Esophagus squamous epithelium (tissue), 5 donors: ENCODE data around the gene CTNNA1. TPM values are rescaled to one million over a fixed set of nuclear protein-coding genes. Genes with fewer than 3 reads are reported as not detected.

Experiments used
- DNase-seq: peaks from one replicate; lab custom pipeline; 2025; lab: John Stamatoyannopoulos, UW
- H3K27ac ChIP-seq, 4 donors: fragments of 200-600 bp; sonication (generic); one replicate each; pipeline ENCODE4 v1.5.1; 2016 to 2019; ENCODE audit warnings: mild to moderate bottlenecking in 1 of 4
- H3K27me3 ChIP-seq, 4 donors: fragments of 200-600 bp; sonication (generic); 1 replicate in 3 of 4; 2 replicates in 1 of 4; pipeline versions ENCODE4 v1.5.1 to v1.6.0; 2017 to 2021; ENCODE audit warnings: antibody characterized with exemption in 1 of 4
- H3K36me3 ChIP-seq, 3 donors: fragments of 200-600 bp; sonication (generic); one replicate each; pipeline ENCODE4 v1.5.1; 2016 to 2019
- H3K4me1 ChIP-seq, 3 donors: fragments of 200-600 bp; sonication (generic); one replicate each; pipeline ENCODE4 v1.5.1; 2017 to 2019
- H3K4me3 ChIP-seq, 4 donors: fragments of 200-600 bp; sonication (generic); 1 replicate in 3 of 4; 2 replicates in 1 of 4; pipeline ENCODE4 v1.5.1; 2016 to 2019; ENCODE audit warnings: mild to moderate bottlenecking in 2 of 4, moderate library complexity in 1 of 4
- H3K9me3 ChIP-seq, 3 donors: fragments of 200-600 bp; sonication (generic); one replicate each; pipeline ENCODE4 v1.5.1; 2016 to 2019
- CTCF ChIP-seq, 6 experiments: fragments of 450-650 bp in 4 of 6; fragments of 200-600 bp in 2 of 6; sonication (generic) in 2 of 6; IDR thresholded peaks; one replicate each; pipeline ENCODE4 v1.5.1; 2016 to 2019; ENCODE audit warnings: antibody characterized with exemption in 6 of 6, mild to moderate bottlenecking in 4 of 6, moderate library complexity in 4 of 6
- POLR2A ChIP-seq, 4 donors: fragments of 450-650 bp; IDR thresholded peaks; one replicate each; pipeline ENCODE4 v1.6.1; 2017; ENCODE audit warnings: antibody characterized with exemption in 4 of 4, mild to moderate bottlenecking in 4 of 4, moderate library complexity in 3 of 4
- WGBS, 2 donors: methylation state at CpG; one replicate each; pipeline ENCODE4 v1.1.5; 2018; 5-methylcytosine and 5-hydroxymethylcytosine counted together
- intact Hi-C: fragments of 100-400 bp; cut with DNase I; formaldehyde crosslinking; loops from one replicate; pipeline ENCODE4 v1.15.0; 2022
- total RNA-seq, 4 donors: library from RNA; depleted of rRNA; stranded (reverse); fragments of >200 nt; gene quantifications; one replicate each; pipeline ENCODE4 v1.1.0, GENCODE V29; 2016
- donor health status: DM: yes; HTN: yes; CAD: no.

CTNNA1 gene
- total RNA-seq, 4 donors from 2014 or later, result 293 to 393 (median 348) TPM

GRCh38 chr5:138853132-138853531 lies 99.9 kb downstream of the CTNNA1 start:
- no peak for DNase-seq
- TF ChIP-seq POLR2A (IDR thresholded peaks at IDR 0.05) (no peak), CTCF (IDR thresholded peaks at IDR 0.05) (no peak)
- H3K27ac ChIP-seq, result no peak overlapping the region
- H3K4me3 ChIP-seq, result no peak overlapping the region
- peaks cover 0 to 61% (median 8%) of the 10 kb centered on the region in 3 donors for H3K4me1 ChIP-seq
- no peaks in the 10 kb centered on the region for H3K9me3 ChIP-seq
- WGBS, 2 donors, result 80 to 82% methylated on average over 9 of the region's 9 CpGs
- H3K36me3 ChIP-seq, result peaks cover 0 to 17% (median 0%) of the 10 kb centered on the region in 3 donors
- H3K27me3 ChIP-seq, result no peaks in the 10 kb centered on the region
- intact Hi-C loops, result no loop called here

- peaks cover 0 to 33% (median 6%) of the 10 kb centered on the region in 3 donors for H3K36me3 ChIP-seq
- WGBS, 2 donors, result 86% methylated on average over 1 of the region's 1 CpG; no CpG with 5 or more reads in 1 of the 2 donors
Observed at GRCh38 chr5:138867011-138867410, 113.8 kb downstream of the CTNNA1 start.

GRCh38 chr5:138869038-138869437 lies 115.8 kb downstream of the CTNNA1 start:
- Histone ChIP-seq H3K4me3 (no peak overlapping the region), H3K9me3 (no peaks in the 10 kb centered on the region), H3K27me3 (no peaks in the 10 kb centered on the region), H3K4me1 (peaks cover 14 to 66% (median 27%) of the 10 kb centered on the region in 3 donors), H3K36me3 (peaks cover 0 to 19% (median 0%) of the 10 kb centered on the region in 3 donors), H3K27ac (no peak overlapping the region)
- DNase-seq, result no peak
- TF ChIP-seq POLR2A (IDR thresholded peaks at IDR 0.05), result no peak
- no peak for TF ChIP-seq CTCF (IDR thresholded peaks at IDR 0.05)
- WGBS, 2 donors, result 68 to 90% methylated on average over 1 of the region's 1 CpG
- intact Hi-C loops, result no loop called here

More at GRCh38 chr5:138867011-138867410, 113.8 kb downstream of the CTNNA1 start:
- no peak for DNase-seq
- peaks cover 0 to 12% (median 7%) of the 10 kb centered on the region in 3 donors for H3K9me3 ChIP-seq
- H3K4me3 ChIP-seq, result no peak overlapping the region
- no peak overlapping the region for H3K27ac ChIP-seq
- no peaks in the 10 kb centered on the region for H3K27me3 ChIP-seq
- H3K4me1 ChIP-seq, result peaks cover 6 to 46% (median 19%) of the 10 kb centered on the region in 3 donors
- intact Hi-C loops, result no loop called here
- no peak for TF ChIP-seq POLR2A (IDR thresholded peaks at IDR 0.05)
- TF ChIP-seq CTCF (IDR thresholded peaks at IDR 0.05), result no peak

- no peak for TF ChIP-seq CTCF (IDR thresholded peaks at IDR 0.05)
- no peak for TF ChIP-seq POLR2A (IDR thresholded peaks at IDR 0.05)
- H3K36me3 ChIP-seq, result peaks cover 0 to 12% (median 0%) of the 10 kb centered on the region in 3 donors
- H3K4me1 ChIP-seq, result peaks cover 22 to 75% (median 36%) of the 10 kb centered on the region in 3 donors
- peak overlapping the region in 1 of 4 donors; percentile 7 for H3K27ac ChIP-seq
- intact Hi-C loops, result no loop called here
- DNase-seq, result no peak
- H3K9me3 ChIP-seq, result no peaks in the 10 kb centered on the region
- WGBS, 2 donors, result 34 to 42% methylated on average over 5 of the region's 5 CpGs
- no peaks in the 10 kb centered on the region for H3K27me3 ChIP-seq
- no peak overlapping the region for H3K4me3 ChIP-seq
Observed at GRCh38 chr5:138869763-138870500, 116.7 kb downstream of the CTNNA1 start.

- Histone ChIP-seq H3K36me3 (peaks cover 0 to 9% (median 0%) of the 10 kb centered on the region in 3 donors), H3K4me1 (peaks cover 22 to 82% (median 41%) of the 10 kb centered on the region in 3 donors)
Observed at GRCh38 chr5:138870611-138871010, 117.4 kb downstream of the CTNNA1 start.

More at GRCh38 chr5:138870611-138871010, 117.4 kb downstream of the CTNNA1 start:
- H3K27ac ChIP-seq, result peak overlapping the region in 1 of 4 donors; percentile 7
- no peak for TF ChIP-seq CTCF (IDR thresholded peaks at IDR 0.05)
- TF ChIP-seq POLR2A (IDR thresholded peaks at IDR 0.05), result no peak
- H3K4me3 ChIP-seq, result no peak overlapping the region
- no peak for DNase-seq
- no peaks in the 10 kb centered on the region for H3K9me3 ChIP-seq
- no peaks in the 10 kb centered on the region for H3K27me3 ChIP-seq
- intact Hi-C loops, result no loop called here
- 41 to 52% methylated on average over 3 of the region's 3 CpGs for WGBS, 2 donors
